Measurements from ENCODE around the gene HSPA8.

The HSPA8 gene

DNA sequence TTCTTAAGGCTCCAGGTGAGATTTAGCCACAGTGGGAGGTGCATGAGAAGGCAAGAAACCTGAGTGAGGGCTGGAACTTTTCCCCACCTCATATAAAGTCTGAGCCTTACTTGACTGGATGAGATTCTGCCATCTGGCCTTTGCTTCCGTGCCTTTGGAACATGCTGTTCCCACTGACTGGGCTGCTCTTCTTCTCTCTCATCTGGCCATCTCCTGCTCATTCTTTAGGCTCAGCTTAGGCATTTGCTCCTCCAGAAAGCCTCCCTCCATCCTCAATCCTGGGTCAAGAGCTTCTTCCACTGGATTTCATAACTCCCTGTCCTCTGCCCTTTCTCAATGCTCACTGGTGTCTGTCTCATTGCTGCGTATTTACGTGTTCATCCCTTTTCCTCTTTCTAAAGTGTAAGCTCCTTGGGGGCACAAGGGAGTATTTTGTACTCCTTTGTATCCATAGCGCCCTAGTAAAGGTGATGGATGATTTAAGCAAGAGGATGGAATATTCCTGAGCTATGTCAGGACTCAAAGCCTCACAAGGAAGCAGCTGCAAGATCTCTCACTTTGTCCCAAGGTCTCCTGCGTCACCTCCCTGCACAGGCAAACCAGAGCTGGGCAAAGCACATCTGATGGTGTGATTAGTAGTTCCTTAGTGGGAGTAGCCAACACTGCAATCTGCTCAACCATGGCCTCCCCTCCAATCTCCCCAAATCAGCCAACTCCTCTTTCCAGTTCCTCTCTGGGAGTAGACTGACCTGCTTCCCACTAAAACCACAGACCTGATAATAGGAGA is 15.3 kb downstream of the HSPA8 start:
- H3K4me2 ChIP-seq (ENCODE audit: low read length) = no peak overlapping the region
- no peak overlapping the region for H3K4me3 ChIP-seq (ENCODE audit: low read length)
- no peaks in the 10 kb centered on the region for H3K36me3 ChIP-seq (ENCODE audit: control insufficient read depth, low read length)
- H3K79me2 ChIP-seq (ENCODE audit: control insufficient read depth, low read length) = no peaks in the 10 kb centered on the region
- peaks cover under 1% of the 10 kb centered on the region; the same call in 1 of the 2 replicates for H3F3A ChIP-seq (ENCODE audit: control insufficient read depth, insufficient read depth)
- no peaks in the 10 kb centered on the region for H3K4me1 ChIP-seq (ENCODE audit: control insufficient read depth, low read length)
- TF ChIP-seq EZH2phosphoT487 (IDR thresholded peaks at IDR 0.05; ENCODE audit: borderline replicate concordance, low read length) = no peak
- no peaks in the 10 kb centered on the region for H3K9me3 ChIP-seq (ENCODE audit: control insufficient read depth, insufficient read depth, low read length)
- no peaks in the 10 kb centered on the region for H3K9me2 ChIP-seq (replicated peaks; ENCODE audit: control insufficient read depth, low read length)
- H3K27ac ChIP-seq (ENCODE audit: low read depth, low read length) = no peak overlapping the region
- H3K27me3 ChIP-seq (ENCODE audit: control insufficient read depth, low read length) = no peaks in the 10 kb centered on the region
- no peaks in the 10 kb centered on the region for H4K20me1 ChIP-seq (ENCODE audit: control insufficient read depth, insufficient read depth, low read depth, low read length)

DNA sequence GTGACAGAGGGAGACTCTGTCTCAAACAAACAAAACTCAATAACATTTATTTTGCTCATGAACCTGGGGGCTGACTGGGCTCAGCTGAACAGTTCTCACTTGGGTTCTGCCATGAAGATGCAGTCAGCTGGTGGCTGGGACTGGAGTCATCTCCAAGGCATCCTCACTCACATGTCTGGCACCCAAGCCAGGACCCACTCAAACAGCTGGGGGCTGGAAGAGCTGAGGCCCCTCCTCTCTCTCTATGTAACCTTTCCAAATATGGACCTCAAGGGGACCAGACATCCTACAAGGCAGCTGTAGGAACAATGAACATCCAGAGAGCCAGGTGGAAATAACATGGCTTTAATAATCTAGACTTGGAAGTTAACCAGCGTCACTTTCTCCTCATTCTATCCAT is 16.8 kb downstream of the HSPA8 start:
- no peaks in the 10 kb centered on the region for H3K4me1 ChIP-seq (ENCODE audit: control insufficient read depth, low read length)
- no peak overlapping the region for H3K4me3 ChIP-seq (ENCODE audit: low read length)
- H3K9me3 ChIP-seq (ENCODE audit: control insufficient read depth, insufficient read depth, low read length) = no peaks in the 10 kb centered on the region

DNA sequence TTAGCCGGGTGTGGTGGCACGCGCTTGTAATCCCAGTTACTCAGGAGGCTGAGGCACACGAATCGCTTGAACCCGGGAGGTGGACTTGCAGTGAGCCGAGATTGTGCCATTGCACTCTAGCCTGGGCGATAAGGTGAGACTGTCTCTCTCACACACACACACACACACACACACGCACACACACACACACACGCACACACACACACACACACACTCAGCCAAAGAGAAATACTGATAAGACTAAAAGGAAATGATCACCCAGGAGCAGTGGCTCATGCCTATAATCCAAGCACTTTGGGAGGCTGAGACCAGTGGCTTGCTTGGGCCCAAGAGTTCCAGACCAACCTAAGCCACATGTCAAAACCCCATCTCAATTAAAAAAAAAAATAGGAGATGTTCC is 20.8 kb downstream of the HSPA8 start:
- Histone ChIP-seq H3K27ac (ENCODE audit: low read depth, low read length) (no peak overlapping the region), H4K20me1 (ENCODE audit: control insufficient read depth, insufficient read depth, low read depth, low read length) (no peaks in the 10 kb centered on the region), H3K4me2 (ENCODE audit: low read length) (no peak overlapping the region), H3F3A (ENCODE audit: control insufficient read depth, insufficient read depth) (no peaks in the 10 kb centered on the region), H3K9me3 (ENCODE audit: control insufficient read depth, insufficient read depth, low read length) (no peaks in the 10 kb centered on the region), H3K4me3 (ENCODE audit: low read length) (no peak overlapping the region), H3K4me1 (ENCODE audit: control insufficient read depth, low read length) (no peaks in the 10 kb centered on the region), H3K27me3 (ENCODE audit: control insufficient read depth, low read length) (no peaks in the 10 kb centered on the region), H3K36me3 (ENCODE audit: control insufficient read depth, low read length) (no peaks in the 10 kb centered on the region), H3K79me2 (ENCODE audit: control insufficient read depth, low read length) (no peaks in the 10 kb centered on the region), H3K9me2 (replicated peaks; ENCODE audit: control insufficient read depth, low read length) (no peaks in the 10 kb centered on the region)
- TF ChIP-seq CTCF (IDR thresholded peaks at IDR 0.05; ENCODE audit: low read depth, low read length, poor library complexity, severe bottlenecking) (no peak), EZH2phosphoT487 (IDR thresholded peaks at IDR 0.05; ENCODE audit: borderline replicate concordance, low read length) (no peak)

More for the DNA sequence above, 16.8 kb downstream of the HSPA8 start:
- H4K20me1 ChIP-seq (ENCODE audit: control insufficient read depth, insufficient read depth, low read depth, low read length) = no peaks in the 10 kb centered on the region
- no peaks in the 10 kb centered on the region for H3K27me3 ChIP-seq (ENCODE audit: control insufficient read depth, low read length)
- H3K36me3 ChIP-seq (ENCODE audit: control insufficient read depth, low read length) = no peaks in the 10 kb centered on the region
- H3K4me2 ChIP-seq (ENCODE audit: low read length) = no peak overlapping the region
- no peak overlapping the region for H3K27ac ChIP-seq (ENCODE audit: low read depth, low read length)
- no peaks in the 10 kb centered on the region for H3F3A ChIP-seq (ENCODE audit: control insufficient read depth, insufficient read depth)
- no peaks in the 10 kb centered on the region for H3K79me2 ChIP-seq (ENCODE audit: control insufficient read depth, low read length)
- TF ChIP-seq EZH2phosphoT487 (IDR thresholded peaks at IDR 0.05; ENCODE audit: borderline replicate concordance, low read length) (no peak), CTCF (IDR thresholded peaks at IDR 0.05; ENCODE audit: low read depth, low read length, poor library complexity, severe bottlenecking) (no peak)
- no peaks in the 10 kb centered on the region for H3K9me2 ChIP-seq (replicated peaks; ENCODE audit: control insufficient read depth, low read length)

GRCh38 chr11:123040111-123040432 is 21.9 kb downstream of the HSPA8 start:
- no peaks in the 10 kb centered on the region for H3K27me3 ChIP-seq (ENCODE audit: control insufficient read depth, low read length)
- H3K9me2 ChIP-seq (replicated peaks; ENCODE audit: control insufficient read depth, low read length) = no peaks in the 10 kb centered on the region
- H3K4me3 ChIP-seq (ENCODE audit: low read length) = no peak overlapping the region
- no peaks in the 10 kb centered on the region for H3K36me3 ChIP-seq (ENCODE audit: control insufficient read depth, low read length)
- H3F3A ChIP-seq (ENCODE audit: control insufficient read depth, insufficient read depth) = no peaks in the 10 kb centered on the region
- no peak overlapping the region for H3K27ac ChIP-seq (ENCODE audit: low read depth, low read length)
- H3K4me1 ChIP-seq (ENCODE audit: control insufficient read depth, low read length) = no peaks in the 10 kb centered on the region
- no peaks in the 10 kb centered on the region for H3K79me2 ChIP-seq (ENCODE audit: control insufficient read depth, low read length)
- no peak for TF ChIP-seq EZH2phosphoT487 (IDR thresholded peaks at IDR 0.05; ENCODE audit: borderline replicate concordance, low read length)
- no peak for TF ChIP-seq CTCF (IDR thresholded peaks at IDR 0.05; ENCODE audit: low read depth, low read length, poor library complexity, severe bottlenecking)
- H4K20me1 ChIP-seq (ENCODE audit: control insufficient read depth, insufficient read depth, low read depth, low read length) = no peaks in the 10 kb centered on the region
- no peaks in the 10 kb centered on the region for H3K9me3 ChIP-seq (ENCODE audit: control insufficient read depth, insufficient read depth, low read length)
- H3K4me2 ChIP-seq (ENCODE audit: low read length) = no peak overlapping the region
